ENCODE results near the gene TM2D1.
"Not testable (repeated sequence)": the region's sequence is repeated elsewhere in the genome, so short reads cannot be mapped to it uniquely, and the experiment has no call there.

The TM2D1 gene

DNA sequence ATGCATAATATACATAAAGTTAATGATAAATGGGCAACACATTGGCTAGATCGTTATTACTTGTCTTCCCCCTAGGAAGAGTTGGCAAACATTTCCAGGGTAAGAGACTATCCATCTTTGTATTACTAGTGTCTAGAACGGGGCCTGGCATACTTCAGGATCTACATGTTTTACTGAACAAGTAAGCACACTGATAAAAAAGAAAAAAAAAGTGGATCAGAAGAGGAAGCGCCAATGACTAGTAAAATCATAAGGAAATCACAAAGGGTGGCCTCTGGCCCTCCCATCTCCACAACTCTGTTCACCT, 482 bp downstream of the TM2D1 start:
- peak overlapping the region; percentile 77 for H3K4me3 ChIP-seq (ENCODE audit: low read depth, low read length)
- DNase-seq (ENCODE audit: low read depth) = no peak
- TF ChIP-seq, protein P1, sequence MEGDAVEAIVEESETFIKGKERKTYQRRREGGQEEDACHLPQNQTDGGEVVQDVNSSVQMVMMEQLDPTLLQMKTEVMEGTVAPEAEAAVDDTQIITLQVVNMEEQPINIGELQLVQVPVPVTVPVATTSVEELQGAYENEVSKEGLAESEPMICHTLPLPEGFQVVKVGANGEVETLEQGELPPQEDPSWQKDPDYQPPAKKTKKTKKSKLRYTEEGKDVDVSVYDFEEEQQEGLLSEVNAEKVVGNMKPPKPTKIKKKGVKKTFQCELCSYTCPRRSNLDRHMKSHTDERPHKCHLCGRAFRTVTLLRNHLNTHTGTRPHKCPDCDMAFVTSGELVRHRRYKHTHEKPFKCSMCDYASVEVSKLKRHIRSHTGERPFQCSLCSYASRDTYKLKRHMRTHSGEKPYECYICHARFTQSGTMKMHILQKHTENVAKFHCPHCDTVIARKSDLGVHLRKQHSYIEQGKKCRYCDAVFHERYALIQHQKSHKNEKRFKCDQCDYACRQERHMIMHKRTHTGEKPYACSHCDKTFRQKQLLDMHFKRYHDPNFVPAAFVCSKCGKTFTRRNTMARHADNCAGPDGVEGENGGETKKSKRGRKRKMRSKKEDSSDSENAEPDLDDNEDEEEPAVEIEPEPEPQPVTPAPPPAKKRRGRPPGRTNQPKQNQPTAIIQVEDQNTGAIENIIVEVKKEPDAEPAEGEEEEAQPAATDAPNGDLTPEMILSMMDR (IDR thresholded peaks at IDR 0.05; ENCODE audit: insufficient read depth, low read depth, low read length, missing control alignments) = no peak

DNA sequence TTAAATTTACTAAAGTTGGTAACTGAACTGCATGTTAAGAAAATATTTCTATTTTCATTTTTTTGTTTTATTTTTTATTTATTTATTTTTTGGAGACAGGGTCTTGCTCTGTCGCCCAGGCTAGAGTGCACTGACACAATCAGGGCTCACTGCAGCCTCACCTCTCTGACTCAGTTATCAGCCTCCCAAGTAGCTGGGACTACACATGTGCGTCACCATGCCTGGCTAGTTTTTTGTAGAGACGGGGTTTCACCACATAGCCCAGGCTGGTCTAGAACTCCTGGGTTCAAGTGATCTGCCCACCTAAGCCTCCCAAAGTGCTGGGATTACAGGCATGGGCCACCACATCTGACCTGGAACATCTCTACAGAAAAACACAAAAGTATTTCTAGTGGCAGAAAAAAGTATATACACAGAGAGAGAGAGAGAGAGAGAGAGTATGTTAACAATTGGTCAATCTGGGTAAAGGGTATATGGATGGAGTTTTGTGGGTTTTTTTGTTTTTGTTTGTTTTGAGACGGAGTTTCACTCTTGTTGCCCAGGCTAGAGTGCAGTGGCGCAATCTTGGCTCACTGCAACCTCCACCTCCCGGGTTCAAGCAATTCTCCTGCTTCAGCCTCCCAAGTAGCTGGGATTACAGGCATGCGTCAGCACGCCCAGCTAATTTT, 5.8 kb downstream of the TM2D1 start:
- not testable (repeated sequence) for H3K4me3 ChIP-seq (ENCODE audit: low read depth, low read length); DNase-seq (ENCODE audit: low read depth)

DNA sequence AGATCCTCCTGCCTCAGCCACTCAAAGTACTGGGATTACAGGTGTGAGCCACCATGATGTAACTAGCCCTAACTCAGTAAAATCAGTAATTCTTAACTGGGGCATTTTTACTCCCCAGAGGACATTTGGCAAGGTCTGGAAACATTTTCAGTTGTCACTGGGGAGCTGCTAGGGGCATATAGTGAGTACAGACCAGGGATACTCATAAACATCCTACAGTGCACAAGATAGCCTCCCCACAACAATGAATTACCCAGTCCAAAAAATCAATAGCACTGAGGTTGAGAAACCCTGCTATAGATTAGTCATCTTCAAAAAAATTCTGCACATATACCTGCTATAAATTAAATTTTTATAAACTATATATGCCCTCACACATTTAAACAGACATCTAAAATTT, 13.0 kb downstream of the TM2D1 start:
- TF ChIP-seq, protein P1 (IDR thresholded peaks at IDR 0.05; ENCODE audit: insufficient read depth, low read depth, low read length, missing control alignments) = no peak
- DNase-seq (ENCODE audit: low read depth) = no peak
- H3K4me3 ChIP-seq (ENCODE audit: low read depth, low read length) = no peak overlapping the region

DNA sequence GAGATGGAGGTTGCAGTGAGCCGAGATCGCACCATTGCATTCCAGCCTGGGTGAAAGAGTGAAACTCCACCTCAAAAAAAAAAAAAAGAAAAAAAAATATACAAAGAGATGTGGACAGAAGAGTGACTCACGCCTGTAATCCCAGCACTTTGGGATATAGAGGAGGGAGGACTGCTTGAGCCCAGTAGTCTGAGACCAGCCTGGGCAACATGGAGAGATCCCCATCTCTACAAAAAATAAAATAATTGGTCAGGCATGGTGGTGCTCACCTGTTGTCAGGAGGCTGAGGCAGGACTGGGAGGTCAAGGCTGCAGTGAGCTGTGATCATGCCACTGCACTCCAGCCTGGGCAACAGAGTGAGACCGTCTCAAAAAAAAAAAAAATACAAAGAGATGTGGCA, 13.7 kb downstream of the TM2D1 start:
- DNase-seq (ENCODE audit: low read depth); H3K4me3 ChIP-seq (ENCODE audit: low read depth, low read length): not testable (repeated sequence)

DNA sequence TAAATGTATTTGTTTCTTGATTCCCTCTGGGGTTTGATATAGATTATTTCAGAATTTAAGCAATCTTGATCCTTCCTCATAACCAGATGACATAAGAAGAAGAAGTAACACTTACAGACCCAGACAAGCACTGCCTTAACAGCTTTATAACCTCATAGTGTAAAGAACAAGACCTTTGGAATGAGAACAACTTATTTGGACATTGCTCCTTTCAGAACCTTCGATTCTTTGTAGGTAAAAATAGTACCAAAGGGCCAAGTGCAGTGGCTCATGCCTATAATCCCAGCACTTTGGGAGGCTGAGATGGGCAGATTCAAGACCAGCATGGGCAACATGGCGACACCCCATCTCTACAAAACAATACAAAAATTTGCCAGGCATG, 15.0 kb downstream of the TM2D1 start:
- H3K4me3 ChIP-seq (ENCODE audit: low read depth, low read length) = no peak overlapping the region
- TF ChIP-seq, protein P1 (IDR thresholded peaks at IDR 0.05; ENCODE audit: insufficient read depth, low read depth, low read length, missing control alignments) = no peak
- no peak for DNase-seq (ENCODE audit: low read depth)

DNA sequence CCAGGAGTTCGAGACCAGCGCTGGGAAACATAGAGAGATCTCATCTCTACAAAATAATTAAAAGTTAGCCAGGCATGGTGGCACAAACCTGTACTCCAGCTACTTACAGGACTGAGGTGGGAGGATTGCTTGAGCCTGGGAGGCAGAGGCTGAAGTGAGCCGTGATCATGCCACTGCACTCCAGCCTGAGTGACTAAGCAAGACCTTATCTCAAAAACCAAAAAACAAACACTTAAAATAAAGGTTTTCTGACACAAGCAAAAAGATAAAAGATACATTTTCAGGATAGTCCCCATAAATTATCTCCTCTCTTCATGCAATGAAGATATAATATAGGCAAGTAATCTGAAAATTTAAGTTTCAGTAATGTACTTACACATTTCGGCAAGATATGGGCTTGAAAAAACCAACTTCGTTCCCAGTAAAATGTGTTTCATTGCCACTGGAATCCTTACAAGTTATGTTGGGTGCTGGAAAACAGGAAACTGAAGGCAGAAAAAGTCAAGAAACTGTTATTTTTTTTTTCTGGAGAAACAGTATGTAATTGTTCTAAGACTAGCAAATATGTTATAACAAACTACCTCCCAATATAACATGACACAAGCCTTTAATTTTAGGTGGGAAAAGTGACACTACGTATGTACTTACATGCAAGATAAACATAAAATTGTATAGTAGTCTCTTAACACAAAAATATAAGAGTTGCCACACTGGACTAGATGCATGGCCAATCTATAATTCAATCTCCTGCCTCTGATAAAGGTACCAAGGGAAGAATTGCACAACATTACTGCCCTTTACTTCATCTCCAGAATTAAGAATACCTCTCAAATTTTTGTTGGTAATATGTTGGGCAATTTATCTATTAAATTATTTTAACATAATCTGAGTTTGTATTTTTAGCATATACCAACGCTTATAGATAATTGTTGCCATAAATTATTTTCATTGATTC, 15.7 kb downstream of the TM2D1 start:
- TF ChIP-seq, protein P1 (IDR thresholded peaks at IDR 0.05; ENCODE audit: insufficient read depth, low read depth, low read length, missing control alignments) = no peak
- no peak overlapping the region for H3K4me3 ChIP-seq (ENCODE audit: low read depth, low read length)
- DNase-seq (ENCODE audit: low read depth) = no peak

DNA sequence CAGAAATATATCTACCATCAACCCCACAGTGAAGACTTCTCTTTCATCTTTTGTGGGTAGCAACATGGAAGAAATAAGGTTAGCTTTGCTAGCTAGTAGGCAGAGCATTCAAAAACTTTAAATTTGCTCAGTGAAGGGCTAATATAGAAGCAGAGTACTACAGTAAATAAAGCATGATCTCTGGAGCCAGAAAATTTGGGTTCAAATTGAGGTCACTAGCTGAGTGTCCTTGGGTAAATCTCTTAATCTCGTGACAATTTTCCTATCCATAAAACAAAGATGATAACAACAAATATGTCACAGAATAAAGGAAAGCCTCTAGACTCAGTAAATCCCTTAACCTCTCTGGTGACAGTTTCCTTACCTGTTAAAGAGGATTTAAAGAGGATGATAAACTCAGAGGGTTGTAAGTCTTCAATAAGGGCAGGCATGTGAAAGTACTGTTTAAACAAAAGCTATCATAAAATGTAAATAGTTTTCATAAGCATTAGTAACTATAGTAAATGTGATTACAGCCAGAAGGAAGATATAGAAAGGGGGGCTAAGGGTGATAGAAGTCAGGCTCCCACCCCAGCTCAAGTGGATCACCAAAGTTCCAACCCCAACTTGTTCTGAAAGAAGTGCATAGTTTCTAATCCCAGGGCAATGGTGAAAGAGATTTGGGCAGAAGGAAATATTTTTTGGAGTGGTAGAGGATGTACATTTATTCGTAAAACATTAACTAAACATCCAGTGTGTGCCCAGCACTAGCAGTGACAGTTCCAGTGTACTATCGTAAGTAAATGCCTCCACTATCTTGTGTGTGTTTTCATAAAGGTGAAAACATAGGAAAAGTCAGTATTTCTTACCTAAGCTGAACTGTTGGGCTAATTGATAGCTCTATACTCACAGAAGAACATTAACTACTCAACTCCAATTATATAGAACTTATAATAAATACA, 24.8 kb downstream of the TM2D1 start:
- no peak overlapping the region for H3K4me3 ChIP-seq (ENCODE audit: low read depth, low read length)
- no peak for DNase-seq (ENCODE audit: low read depth)
- TF ChIP-seq, protein P1 (IDR thresholded peaks at IDR 0.05; ENCODE audit: insufficient read depth, low read depth, low read length, missing control alignments) = no peak

All from GM12865 (cell line).